Activated CD4-positive, alpha-beta T cell treated with anti-CD3 and anti-CD28 coated beads, Interleukin-2, amount 50 U/mL, for 48 hours (primary cell): ENCODE measurements around the gene RNF115.
"Not testable (repeated sequence)": the region's sequence is repeated elsewhere in the genome, so short reads cannot be mapped to it uniquely, and the experiment has no call there.

Experiments used
- DNase-seq, 2 experiments: peaks; one replicate each; pipeline ENCODE4 v3.0.0-alpha.2; 2020

RNF115 gene

GRCh38 chr1:145771056-145771455 lies 52.8 kb downstream of the RNF115 start:
- no peak for DNase-seq

- not testable (repeated sequence) for DNase-seq
These were observed 55.9 kb downstream of the RNF115 start for GRCh38 chr1:145768004-145768403.

GRCh38 chr1:145766926-145767325 lies 57.0 kb downstream of the RNF115 start:
- DNase-seq = not testable (repeated sequence)

GRCh38 chr1:145765585-145766360 lies 58.1 kb downstream of the RNF115 start:
- DNase-seq = not testable (repeated sequence)

- DNase-seq = not testable (repeated sequence)
These were observed 58.8 kb downstream of the RNF115 start for GRCh38 chr1:145765127-145765526.

GRCh38 chr1:145764231-145764940 lies 59.5 kb downstream of the RNF115 start:
- not testable (repeated sequence) for DNase-seq

GRCh38 chr1:145762001-145762400 lies 61.9 kb downstream of the RNF115 start:
- not testable (repeated sequence) for DNase-seq

- DNase-seq = not testable (repeated sequence)
These were observed 62.4 kb downstream of the RNF115 start for GRCh38 chr1:145761498-145761897.

- DNase-seq = not testable (repeated sequence)
These were observed 63.4 kb downstream of the RNF115 start for GRCh38 chr1:145760395-145760949.

- DNase-seq = no peak
These were observed 64.2 kb downstream of the RNF115 start for GRCh38 chr1:145759721-145760120.

GRCh38 chr1:145758575-145758974 lies 65.3 kb downstream of the RNF115 start:
- no peak for DNase-seq

- no peak for DNase-seq
These were observed 65.8 kb downstream of the RNF115 start for GRCh38 chr1:145758116-145758515.

- DNase-seq = no peak
These were observed 66.5 kb downstream of the RNF115 start for GRCh38 chr1:145757420-145757819.

GRCh38 chr1:145751491-145752037 lies 72.3 kb downstream of the RNF115 start:
- DNase-seq = no peak

- DNase-seq = no peak
These were observed 73.5 kb downstream of the RNF115 start for GRCh38 chr1:145750426-145750825.

- DNase-seq = no peak
These were observed 76.3 kb downstream of the RNF115 start for GRCh38 chr1:145747398-145748247.

- DNase-seq = no peak
These were observed 83.6 kb downstream of the RNF115 start for GRCh38 chr1:145740269-145740668.

GRCh38 chr1:145736191-145736590 lies 87.7 kb downstream of the RNF115 start:
- DNase-seq = no peak

- DNase-seq = no peak
These were observed 93.0 kb downstream of the RNF115 start for GRCh38 chr1:145730900-145731299.

- no peak for DNase-seq
These were observed 93.4 kb downstream of the RNF115 start for GRCh38 chr1:145730467-145730866.

GRCh38 chr1:145729666-145730436 lies 94.0 kb downstream of the RNF115 start:
- no peak for DNase-seq

- DNase-seq = no peak
These were observed 94.7 kb downstream of the RNF115 start for GRCh38 chr1:145729196-145729595.
